ENCODE data around the gene PPP1R37.

Gene PPP1R37

GRCh38 chr19:45186509-45187334 is 93.7 kb downstream of the PPP1R37 start:
- FAIRE-seq = no peak
- DNase-seq (ENCODE audit: insufficient read length, low spot score) = no peak

- DNase-seq (ENCODE audit: insufficient read length, low spot score) (peak; percentile 47), FAIRE-seq (no peak)
These were observed 94.6 kb downstream of the PPP1R37 start for GRCh38 chr19:45187421-45188100.

- DNase-seq (ENCODE audit: insufficient read length, low spot score) = no peak
- FAIRE-seq = no peak
These were observed 97.0 kb downstream of the PPP1R37 start for GRCh38 chr19:45189971-45190370.

GRCh38 chr19:45191375-45191774 is 98.4 kb downstream of the PPP1R37 start:
- no peak for DNase-seq (ENCODE audit: insufficient read length, low spot score)
- no peak for FAIRE-seq

GRCh38 chr19:45195764-45196163 is 102.8 kb downstream of the PPP1R37 start:
- no peak for DNase-seq (ENCODE audit: insufficient read length, low spot score)
- no peak for FAIRE-seq
